Measurements from ENCODE around the gene PTGR2. TPM values are rescaled to one million over a fixed set of nuclear protein-coding genes. Genes with fewer than 3 reads are reported as not detected.
"Not testable (repeated sequence)": the region's sequence is repeated elsewhere in the genome, so short reads cannot be mapped to it uniquely, and the experiment has no call there.

Gene PTGR2
- 15.6 TPM for total RNA-seq

- peak; percentile 96 for DNase-seq (ENCODE audit: low spot score)
Measured at GRCh38 chr14:73851567-73852382, at the start of gene PTGR2. TSS of gene PTGR2 (plus strand) at chr14:73851831. CDS start at chr14:73858863, 7,032 bp downstream.

DNA sequence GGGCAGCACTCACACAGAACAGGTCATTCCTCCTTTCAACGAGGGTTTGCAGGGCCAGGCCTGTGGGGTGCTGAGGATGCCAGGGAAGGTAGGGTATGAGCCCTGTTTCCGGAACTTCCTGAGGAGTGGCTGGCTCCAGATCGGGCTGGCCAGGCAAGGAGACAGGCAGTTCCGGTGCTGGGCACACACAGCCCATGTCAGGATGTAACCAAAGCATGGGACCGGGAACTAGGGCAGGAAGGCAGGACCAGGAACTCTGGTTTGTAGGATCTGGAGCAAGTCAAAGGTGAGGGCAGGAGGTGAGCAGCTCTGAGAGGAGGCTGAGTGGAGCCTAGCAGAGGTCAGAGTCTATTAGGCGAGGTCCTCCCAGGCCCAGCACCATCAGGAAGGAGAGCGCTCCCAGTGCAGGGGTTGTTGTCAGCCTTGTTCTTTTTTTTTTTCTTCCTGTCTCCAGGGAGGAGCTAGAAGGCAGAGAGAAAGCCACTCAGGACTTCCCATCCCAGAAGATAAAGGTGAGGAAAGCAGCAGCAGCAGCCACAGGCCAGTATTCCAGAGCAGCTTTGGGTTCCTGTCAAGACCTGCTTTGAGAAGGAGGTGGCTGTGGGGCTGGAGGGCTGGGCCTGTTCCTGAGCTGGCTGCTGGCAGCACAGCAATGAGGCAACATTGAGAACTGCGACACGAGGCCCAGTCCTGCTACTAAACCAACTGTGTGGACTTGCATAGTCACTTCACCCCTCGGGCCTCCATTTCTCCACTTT lies 49.0 kb upstream of the PTGR2 start:
- DNase-seq (ENCODE audit: low spot score) = peak; percentile 78

DNA sequence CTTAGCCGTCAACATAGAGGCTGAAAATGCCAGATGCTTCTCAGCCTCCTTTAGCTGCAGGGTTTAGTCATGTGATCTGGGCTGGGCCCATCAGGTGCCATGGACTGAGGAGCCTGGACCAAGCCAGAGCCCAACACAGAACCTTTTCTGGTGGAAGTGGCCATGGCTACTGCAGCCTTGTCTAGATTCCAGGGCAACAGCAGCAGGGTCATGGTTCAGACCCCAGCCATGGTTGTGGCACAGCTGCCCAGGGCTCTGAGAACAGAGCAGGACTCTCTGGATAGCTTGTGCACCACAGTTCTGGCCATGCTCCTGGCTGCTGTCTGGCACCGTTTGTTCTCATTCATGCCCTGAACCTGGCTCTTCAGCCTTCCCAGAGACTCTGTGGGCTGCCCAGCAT lies 47.0 kb upstream of the PTGR2 start:
- no peak for DNase-seq (ENCODE audit: low spot score)

- DNase-seq (ENCODE audit: low spot score) = no peak
Measured at GRCh38 chr14:73807457-73807856, 44.2 kb upstream of the PTGR2 start.

GRCh38 chr14:73809391-73809790 lies 42.2 kb upstream of the PTGR2 start:
- no peak for DNase-seq (ENCODE audit: low spot score)

DNA sequence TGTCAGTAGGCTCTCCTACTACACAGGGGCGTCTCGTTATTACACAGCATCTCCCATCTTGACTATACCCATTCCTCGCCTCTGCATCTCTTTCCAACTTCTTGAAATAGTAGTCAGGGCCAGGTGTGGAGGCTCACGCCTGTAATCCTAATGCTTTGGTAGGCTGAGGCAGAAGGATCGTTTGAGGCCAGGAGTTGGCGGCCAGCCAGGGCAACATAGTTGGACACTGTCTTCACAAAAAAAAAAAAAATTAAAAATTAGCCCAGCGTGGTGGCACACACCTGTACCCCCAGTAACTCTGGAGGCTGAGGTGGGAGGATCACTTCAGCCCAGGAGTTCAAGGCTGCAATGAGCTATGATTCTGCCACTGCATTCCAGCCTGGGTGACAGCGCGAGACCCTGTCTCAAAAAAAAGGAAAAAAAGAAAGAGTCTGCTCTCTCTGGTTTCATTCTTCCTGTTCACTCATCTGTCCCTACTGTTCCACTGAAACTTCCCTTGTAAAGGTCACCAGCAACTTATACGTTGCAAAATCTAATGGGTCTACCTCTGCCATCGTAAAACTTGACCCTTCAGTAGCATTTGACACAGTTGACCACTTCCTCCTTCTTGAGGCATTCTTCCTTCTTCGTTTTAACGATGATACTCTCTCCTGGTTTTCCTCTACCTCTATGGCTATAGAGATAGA lies 41.0 kb upstream of the PTGR2 start:
- no peak for DNase-seq (ENCODE audit: low spot score)

- no peak for DNase-seq (ENCODE audit: low spot score)
Measured at GRCh38 chr14:73811164-73811503, 40.5 kb upstream of the PTGR2 start.

- no peak for DNase-seq (ENCODE audit: low spot score)
Measured at GRCh38 chr14:73814153-73814552, 37.5 kb upstream of the PTGR2 start.

GRCh38 chr14:73815849-73816248 lies 35.8 kb upstream of the PTGR2 start:
- no peak for DNase-seq (ENCODE audit: low spot score)

GRCh38 chr14:73816393-73816816 lies 35.2 kb upstream of the PTGR2 start:
- no peak for DNase-seq (ENCODE audit: low spot score)

- no peak for DNase-seq (ENCODE audit: low spot score)
Measured at GRCh38 chr14:73817020-73817655, 34.5 kb upstream of the PTGR2 start.

DNA sequence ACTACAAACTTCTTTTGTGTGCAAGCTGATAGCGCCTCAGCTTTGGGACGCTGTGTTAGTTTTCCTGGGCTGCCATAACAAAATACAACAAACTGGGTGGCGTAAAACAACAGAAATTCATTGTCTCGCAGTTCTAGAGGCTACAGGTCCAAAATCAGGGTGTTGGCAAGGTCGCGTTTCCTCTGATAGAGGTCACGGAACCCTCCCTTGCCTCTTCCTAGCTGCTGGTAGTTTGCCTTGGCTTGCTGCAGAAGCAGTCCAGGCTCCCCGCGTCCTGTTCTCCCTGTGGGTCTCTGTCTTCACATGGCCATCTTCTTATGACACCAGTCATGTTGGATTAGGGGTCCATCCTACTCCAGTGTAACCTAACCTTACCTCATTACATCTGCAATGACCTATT lies 32.8 kb upstream of the PTGR2 start:
- DNase-seq (ENCODE audit: low spot score) = no peak

DNA sequence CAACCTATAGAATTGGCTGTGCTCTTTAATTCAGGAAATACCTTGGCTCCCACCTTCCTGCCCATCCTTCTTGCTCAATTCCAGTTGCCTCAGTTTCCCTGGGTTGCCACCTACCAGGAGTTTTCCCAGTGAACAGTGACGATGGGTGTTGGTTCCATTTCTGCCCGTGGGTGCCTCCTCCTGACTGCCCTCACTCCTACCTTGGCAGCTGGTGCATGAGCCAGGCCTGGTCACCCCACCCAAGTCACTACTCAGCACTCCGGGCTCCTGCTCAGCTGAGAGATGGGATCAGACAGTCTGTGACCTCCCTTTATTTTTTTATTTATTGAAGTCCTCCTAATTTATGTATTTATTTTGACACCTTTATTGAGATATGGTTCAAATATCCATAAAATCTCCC lies 31.0 kb upstream of the PTGR2 start:
- no peak for DNase-seq (ENCODE audit: low spot score)

GRCh38 chr14:73823339-73823885 lies 28.2 kb upstream of the PTGR2 start:
- no peak for DNase-seq (ENCODE audit: low spot score)

GRCh38 chr14:73824127-73824526 lies 27.5 kb upstream of the PTGR2 start:
- no peak for DNase-seq (ENCODE audit: low spot score)

DNA sequence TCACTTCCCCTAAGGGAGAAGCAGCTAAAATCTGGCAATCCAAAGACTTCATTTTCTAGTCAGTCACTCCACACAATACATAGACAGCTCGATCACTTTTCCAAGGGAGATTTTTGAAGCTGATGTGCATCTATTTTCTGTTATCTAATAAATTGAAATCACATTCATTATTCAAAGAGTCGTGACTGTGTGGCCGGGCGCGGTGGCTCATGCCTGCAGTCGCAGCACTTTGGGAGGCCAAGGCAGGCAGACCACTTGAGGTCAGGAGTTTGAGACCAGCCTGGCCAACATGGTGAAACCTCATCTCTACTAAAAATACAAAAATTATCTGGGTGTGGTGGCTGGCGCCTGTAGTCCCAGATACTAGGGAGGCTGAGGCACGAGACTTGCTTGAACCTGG lies 27.1 kb upstream of the PTGR2 start:
- no peak for DNase-seq (ENCODE audit: low spot score)

- DNase-seq (ENCODE audit: low spot score) = peak; percentile 92
Measured at GRCh38 chr14:73825551-73826188, 26.0 kb upstream of the PTGR2 start.

DNA sequence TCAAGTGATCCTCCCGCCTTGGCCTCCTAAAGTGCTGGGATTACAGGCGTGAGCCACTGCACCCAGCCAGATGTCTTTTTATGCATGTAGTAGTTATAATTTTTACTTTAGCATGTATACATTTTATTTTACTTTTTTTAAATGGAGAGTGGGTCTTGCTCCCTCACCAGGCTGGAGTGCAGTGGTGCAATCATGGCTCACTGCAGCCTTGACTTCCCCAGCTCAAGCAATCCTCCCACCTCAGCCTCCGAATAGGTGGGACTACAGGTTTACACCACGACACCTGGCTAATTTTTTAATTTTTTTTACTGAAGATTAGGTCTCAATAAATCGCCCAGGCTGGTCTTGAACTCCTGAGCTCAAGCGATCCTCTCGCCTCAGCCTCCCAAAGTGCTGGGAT lies 24.4 kb upstream of the PTGR2 start:
- DNase-seq (ENCODE audit: low spot score) = not testable (repeated sequence)

- DNase-seq (ENCODE audit: low spot score) = no peak
Measured at GRCh38 chr14:73829071-73829470, 22.6 kb upstream of the PTGR2 start.

DNA sequence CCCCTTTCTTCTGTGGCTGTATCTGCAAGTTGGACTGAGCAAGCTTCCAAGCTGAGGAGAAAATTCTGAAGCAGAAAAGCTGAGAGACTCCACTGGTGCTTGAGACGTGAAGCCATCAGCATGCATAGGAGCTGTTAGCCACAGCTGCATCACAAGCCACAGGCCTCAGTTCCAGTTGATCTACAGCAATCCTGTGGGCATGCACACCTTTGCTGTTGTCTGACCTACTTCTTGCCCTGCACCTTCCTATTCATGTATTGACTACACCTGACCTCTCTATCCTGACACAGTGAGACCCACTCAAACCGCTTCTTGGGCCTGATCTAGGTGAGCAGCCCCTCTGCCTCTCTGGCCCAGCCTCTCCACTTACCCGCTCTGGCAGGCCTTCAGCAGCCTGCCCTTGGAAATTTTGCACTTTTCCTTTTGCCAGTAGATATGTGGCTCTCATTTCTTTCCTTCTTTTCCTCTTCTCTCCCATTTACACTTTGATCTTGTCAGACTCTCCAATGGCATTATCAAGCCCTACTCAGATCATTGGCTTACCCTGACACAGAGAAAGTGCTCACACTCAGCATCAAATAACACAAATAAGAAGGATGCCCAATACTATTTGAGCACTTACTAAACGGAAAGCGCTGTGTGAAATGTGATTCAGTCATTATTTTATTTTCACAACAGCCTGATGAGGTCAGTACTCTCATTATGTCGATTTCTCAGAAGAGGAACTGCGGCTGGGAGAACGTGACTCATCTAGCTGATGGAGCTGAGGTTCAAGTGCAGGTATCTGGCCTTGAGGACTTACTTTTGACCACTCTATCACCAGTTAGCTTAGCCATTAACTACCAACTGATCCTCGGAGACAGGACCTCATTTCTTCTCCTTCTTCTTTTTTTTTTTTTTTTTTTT lies 21.9 kb upstream of the PTGR2 start:
- no peak for DNase-seq (ENCODE audit: low spot score)
